Lower leg skin (tissue), 3 donors: ENCODE measurements around the gene FAM229B.

Source experiments
- POLR2A ChIP-seq, 2 donors: fragments of 450-650 bp; IDR thresholded peaks; one replicate each; pipeline ENCODE4 v1.6.1; 2016 to 2017; ENCODE audit warnings: antibody characterized with exemption in 2 of 2, mild to moderate bottlenecking in 1 of 2, moderate library complexity in 1 of 2
- TF ChIP-seq, protein P1 (sequence below), 3 donors: fragments of 450-650 bp; IDR thresholded peaks; one replicate each; pipeline ENCODE4 v1.5.1; 2016; ENCODE audit warnings: antibody characterized with exemption in 3 of 3, mild to moderate bottlenecking in 3 of 3, moderate library complexity in 2 of 3

DNA sequence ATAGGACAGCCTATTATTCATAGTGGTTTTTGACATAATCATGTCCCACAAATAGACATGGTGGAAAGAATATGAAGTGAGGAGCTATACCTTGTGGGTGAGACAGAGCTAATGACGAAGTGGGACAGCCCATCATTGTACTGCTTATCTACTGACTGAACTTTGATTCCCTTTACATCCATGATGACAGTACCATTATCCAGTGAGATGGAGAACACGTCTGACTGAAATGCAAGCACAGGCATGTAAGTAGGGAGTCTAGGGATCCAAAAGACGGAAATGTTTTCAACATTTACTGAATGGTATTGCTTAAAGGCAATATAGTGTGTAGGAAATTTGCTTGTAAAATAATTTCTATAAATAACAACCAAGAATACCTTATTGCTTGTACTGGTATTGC, 43.5 kb downstream of the FAM229B start:
- TF ChIP-seq, protein P1, sequence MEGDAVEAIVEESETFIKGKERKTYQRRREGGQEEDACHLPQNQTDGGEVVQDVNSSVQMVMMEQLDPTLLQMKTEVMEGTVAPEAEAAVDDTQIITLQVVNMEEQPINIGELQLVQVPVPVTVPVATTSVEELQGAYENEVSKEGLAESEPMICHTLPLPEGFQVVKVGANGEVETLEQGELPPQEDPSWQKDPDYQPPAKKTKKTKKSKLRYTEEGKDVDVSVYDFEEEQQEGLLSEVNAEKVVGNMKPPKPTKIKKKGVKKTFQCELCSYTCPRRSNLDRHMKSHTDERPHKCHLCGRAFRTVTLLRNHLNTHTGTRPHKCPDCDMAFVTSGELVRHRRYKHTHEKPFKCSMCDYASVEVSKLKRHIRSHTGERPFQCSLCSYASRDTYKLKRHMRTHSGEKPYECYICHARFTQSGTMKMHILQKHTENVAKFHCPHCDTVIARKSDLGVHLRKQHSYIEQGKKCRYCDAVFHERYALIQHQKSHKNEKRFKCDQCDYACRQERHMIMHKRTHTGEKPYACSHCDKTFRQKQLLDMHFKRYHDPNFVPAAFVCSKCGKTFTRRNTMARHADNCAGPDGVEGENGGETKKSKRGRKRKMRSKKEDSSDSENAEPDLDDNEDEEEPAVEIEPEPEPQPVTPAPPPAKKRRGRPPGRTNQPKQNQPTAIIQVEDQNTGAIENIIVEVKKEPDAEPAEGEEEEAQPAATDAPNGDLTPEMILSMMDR (IDR thresholded peaks at IDR 0.05): no peak
- no peak for TF ChIP-seq POLR2A (IDR thresholded peaks at IDR 0.05)
